GM23248 (cell line): ENCODE data around the gene GNPTAB. TPM values are rescaled to one million over a fixed set of nuclear protein-coding genes. Genes with fewer than 3 reads are reported as not detected.
A peak's percentile ranks its signal among the peaks of the same experiment; 100 is the strongest.

Experiments used
- DNase-seq: peaks from one replicate; pipeline ENCODE4 v3.0.0-alpha.2; 2015
- H2AFZ ChIP-seq: fragments of 200-600 bp; sonication (generic); 2 replicates; pipeline ENCODE4 v1.6.1; 2016; ENCODE audit warnings: antibody characterized with exemption
- H3F3A ChIP-seq: fragments of 200-600 bp; sonication (generic); 2 replicates; pipeline ENCODE4 v1.6.1; 2016; ENCODE audit warnings: mild to moderate bottlenecking, antibody characterized with exemption, mixed run types; ENCODE audit not compliant: insufficient read depth
- H3K27ac ChIP-seq: fragments of 200-600 bp; sonication (generic); 2 replicates; pipeline ENCODE4 v1.5.1; 2016; ENCODE audit warnings: mild to moderate bottlenecking
- H3K27me3 ChIP-seq: fragments of 200-600 bp; sonication (generic); replicated peaks from 2 replicates; pipeline ENCODE4 v1.6.1; 2016; ENCODE audit warnings: mild to moderate bottlenecking; ENCODE audit not compliant: insufficient read depth
- H3K36me3 ChIP-seq: fragments of 200-600 bp; sonication (generic); 2 replicates; pipeline ENCODE4 v1.6.1; 2016; ENCODE audit warnings: low read depth, mild to moderate bottlenecking
- H3K4me1 ChIP-seq: fragments of 200-600 bp; sonication (generic); 2 replicates; pipeline ENCODE4 v1.6.1; 2016; ENCODE audit warnings: mild to moderate bottlenecking; ENCODE audit not compliant: insufficient read depth
- H3K4me2 ChIP-seq: fragments of 200-600 bp; sonication (generic); one replicate; pipeline ENCODE4 v1.6.1; 2016; ENCODE audit warnings: mild to moderate bottlenecking; ENCODE audit not compliant: unreplicated experiment
- H3K4me3 ChIP-seq: fragments of 200-600 bp; sonication (generic); 2 replicates; pipeline ENCODE4 v1.5.1; 2016; ENCODE audit warnings: mild to moderate bottlenecking
- H3K79me2 ChIP-seq: fragments of 200-600 bp; sonication (generic); 2 replicates; pipeline ENCODE4 v1.6.1; 2016; ENCODE audit warnings: mild to moderate bottlenecking; ENCODE audit not compliant: insufficient read depth
- H3K9ac ChIP-seq: fragments of 200-600 bp; sonication (generic); 2 replicates; pipeline ENCODE4 v1.6.1; 2016; ENCODE audit warnings: mild to moderate bottlenecking
- H3K9me2 ChIP-seq: fragments of 200-600 bp; sonication (generic); 2 replicates; pipeline ENCODE4 v1.6.1; 2016; ENCODE audit warnings: mixed run types, mild to moderate bottlenecking, moderate library complexity; ENCODE audit not compliant: insufficient read depth
- H3K9me3 ChIP-seq: fragments of 200-600 bp; sonication (generic); one replicate; pipeline ENCODE4 v1.6.1; 2017; ENCODE audit warnings: low read depth
- H4K20me1 ChIP-seq: fragments of 200-600 bp; sonication (generic); 2 replicates; pipeline ENCODE4 v1.6.0; 2016; ENCODE audit not compliant: insufficient read depth
- EZH2 ChIP-seq: fragments of 200-600 bp; sonication (generic); IDR thresholded peaks from 2 replicates; pipeline ENCODE4 v1.6.1; 2018; ENCODE audit warnings: antibody characterized with exemption, mild to moderate bottlenecking; ENCODE audit not compliant: insufficient read depth, poor library complexity, severe bottlenecking
- EZH2phosphoT487 ChIP-seq: fragments of 200-600 bp; sonication (generic); IDR thresholded peaks from 2 replicates; pipeline ENCODE4 v1.6.1; 2018; ENCODE audit warnings: antibody characterized with exemption, moderate library complexity, mild to moderate bottlenecking, low read depth; ENCODE audit not compliant: insufficient read depth
- WGBS, 2 experiments: methylation state at CpG; one replicate each; pipeline ENCODE4 v1.1.6; 2015 to 2017; ENCODE audit warnings: low lambda C conversion rate in 2 of 2, low coverage in 1 of 2; ENCODE audit errors: missing lambda C conversion rate in 2 of 2; 5-methylcytosine and 5-hydroxymethylcytosine counted together
- in situ Hi-C: fragments of 300-500 bp; cut with MboI; formaldehyde crosslinking; loops from 2 replicates; pipeline ENCODE4 v1.15.0; 2020
- polyA plus RNA-seq: library from polyadenylated mRNA; unstranded; fragments of >200 nt; fragmentation: Nextera tagmentation; extraction: Ambion mirVana; gene quantifications from 2 replicates; pipeline ENCODE4 v1.2.1, GENCODE V29; 2016
- small RNA-seq: library from RNA; depleted of rRNA; stranded (forward); fragments of <200 nt; gene quantifications from one replicate; pipeline ENCODE3, GENCODE V24; 2014; ENCODE audit warnings: low read depth, low replicate concordance
- total RNA-seq: library from RNA; depleted of rRNA; stranded (reverse); fragments of >200 nt; shearing (Covaris generic); gene quantifications from 2 replicates; pipeline ENCODE4 v1.2.3, GENCODE V29; 2014; rRNA removed

GNPTAB gene
- total and polyA plus RNA-seq, 2 experiments from 2014 or later, result 20.6 to 23.3 TPM

GRCh38 chr12:101696251-101697196, 134.2 kb downstream of the GNPTAB start:
- Histone ChIP-seq H3K4me2 (peak overlapping the region; percentile 85), H3K79me2 (peaks cover 21% of the 10 kb centered on the region), H3K27ac (no peak overlapping the region), H3K9ac (peak overlapping the region; percentile 82), H3K36me3 (no peaks in the 10 kb centered on the region), H3K9me3 (no peaks in the 10 kb centered on the region), H3F3A (peaks cover 18% of the 10 kb centered on the region; the same call in 1 of the 2 replicates), H3K9me2 (no peaks in the 10 kb centered on the region), H4K20me1 (no peaks in the 10 kb centered on the region), H3K4me3 (peak overlapping the region; percentile 89), H3K27me3 (no peaks in the 10 kb centered on the region), H2AFZ (peak overlapping the region; percentile 95), H3K4me1 (peaks cover 7% of the 10 kb centered on the region)
- WGBS, 2 experiments, result 34 to 39% methylated on average over 18 of the region's 18 CpGs
- DNase-seq, result peak; percentile 46
- TF ChIP-seq EZH2phosphoT487, result no peak
- TF ChIP-seq EZH2, result no peak
- in situ Hi-C loops, result no loop called here

- Histone ChIP-seq H3K36me3 (no peaks in the 10 kb centered on the region), H4K20me1 (no peaks in the 10 kb centered on the region), H3K27ac (no peak overlapping the region), H3K9me3 (no peaks in the 10 kb centered on the region), H3K4me1 (peaks cover 7% of the 10 kb centered on the region), H3K9ac (no peak overlapping the region), H2AFZ (no peak overlapping the region), H3K79me2 (peaks cover 14% of the 10 kb centered on the region; the same call in 1 of the 2 replicates), H3K4me2 (no peak overlapping the region), H3K27me3 (no peaks in the 10 kb centered on the region), H3K9me2 (no peaks in the 10 kb centered on the region), H3F3A (peaks cover 18% of the 10 kb centered on the region; the same call in 1 of the 2 replicates), H3K4me3 (no peak overlapping the region)
- no peak for TF ChIP-seq EZH2
- TF ChIP-seq EZH2phosphoT487, result no peak
- DNase-seq, result peak; percentile 50
- WGBS, 2 experiments, result 87 to 100% methylated on average over 1 of the region's 1 CpG
- in situ Hi-C loops, result no loop called here
Measured at GRCh38 chr12:101695706-101696105, 135.1 kb downstream of the GNPTAB start.

Small RNA genes within 50 kb of the gene (small RNA-seq; reads per million reads assigned to genes)
- not detected for gene RNA5SP368
- not detected for gene RNA5SP369
- gene RNU6-101P, result not detected
- gene RNU6-1183P, result not detected
- gene RNU6-172P, result not detected
- not detected for gene RNY1P16

Other genes starting within 250 kb of the GNPTAB start
- gene MYBPC1, start 236.0 kb downstream of the GNPTAB start, total RNA-seq, result not detected in 2 replicates
- gene MYBPC1, start 236.0 kb downstream of the GNPTAB start, polyA plus RNA-seq, result not detected in 2 replicates
- 22.0 and 32.6 TPM in 2 replicates for gene CHPT1, start 133.3 kb downstream of the GNPTAB start, total RNA-seq
- gene CHPT1, start 133.3 kb downstream of the GNPTAB start, polyA plus RNA-seq, result 35.4 and 38.5 TPM in 2 replicates
- gene SYCP3, start 91.5 kb downstream of the GNPTAB start, total RNA-seq, result not detected in 2 replicates
- 0.39 and 0.77 TPM in 2 replicates for gene SYCP3, start 91.5 kb downstream of the GNPTAB start, polyA plus RNA-seq
- gene DRAM1, start 46.6 kb upstream of the GNPTAB start, total RNA-seq, result 86.8 and 111 TPM in 2 replicates
- gene DRAM1, start 46.6 kb upstream of the GNPTAB start, polyA plus RNA-seq, result 99.2 and 105 TPM in 2 replicates
- 98.3 and 103 TPM in 2 replicates for gene WASHC3, start 231.0 kb upstream of the GNPTAB start, total RNA-seq
- gene WASHC3, start 231.0 kb upstream of the GNPTAB start, polyA plus RNA-seq, result 143 and 150 TPM in 2 replicates